ENCODE measurements around the gene SLC35A3.

GRCh38 chr1:99969260-99969728, 502 bp upstream of the SLC35A3 start:
- no peak for TF ChIP-seq CTCF (IDR thresholded peaks at IDR 0.05)
- TF ChIP-seq EP300 (IDR thresholded peaks at IDR 0.05): no peak
- no peak for TF ChIP-seq POLR2AphosphoS5 (IDR thresholded peaks at IDR 0.05)

All from stomach (tissue), 4 donors.